IMR-90 (cell line): ENCODE results near the gene XIST. TPM values are rescaled to one million over a fixed set of nuclear protein-coding genes. Genes with fewer than 3 reads are reported as not detected.

ENCODE experiments used
- ATAC-seq: fragments of 200-7000 bp; cut with Tn5 transposase; 2 replicates; pipeline ENCODE4 v1.9.1; 2020; ENCODE audit warnings: low read depth, mild to moderate bottlenecking, moderate library complexity
- BruUV-seq: library from RNA; stranded (reverse); fragments of 400-500 nt; replicated peaks from 2 replicates; lab custom pipeline; 2021; lab: Mats Ljungman, UMichigan
- CTCF ChIA-PET: fragments of 300-600 bp; formaldehyde crosslinking; extraction: SDS; loops from one replicate; lab custom pipeline; 2021; ENCODE audit warnings: antibody characterized with exemption; lab: Yijun Ruan, JAX
- POLR2A ChIA-PET: fragments of 300-600 bp; sonication (Branson Sonifier 250); formaldehyde crosslinking; loops from one replicate; lab custom pipeline; 2022; ENCODE audit warnings: antibody characterized with exemption; ENCODE audit not compliant: unreplicated experiment; lab: Charles Lee
- DNase-seq: peaks from one replicate; pipeline ENCODE4 v3.0.0; 2013
- H2AFZ ChIP-seq: replicated peaks from 2 replicates; pipeline ENCODE3; 2013; ENCODE audit warnings: low read length, mild to moderate bottlenecking; ENCODE audit not compliant: poor library complexity
- H2AK5ac ChIP-seq: 2 replicates; pipeline ENCODE4 v1.6.1; 2013; ENCODE audit warnings: low read depth, low read length, inconsistent platforms
- H2AK9ac ChIP-seq: replicated peaks from 2 replicates; pipeline ENCODE3; 2013; ENCODE audit warnings: mild to moderate bottlenecking, low read depth, low read length, moderate library complexity; ENCODE audit not compliant: poor library complexity
- H2BK120ac ChIP-seq: 2 replicates; pipeline ENCODE4 v1.6.1; 2013; ENCODE audit warnings: low read depth, low read length, inconsistent platforms
- H2BK15ac ChIP-seq: 3 replicates; pipeline ENCODE4 v1.6.1; 2013; ENCODE audit warnings: low read depth, low read length, inconsistent platforms
- H2BK20ac ChIP-seq: 2 replicates; pipeline ENCODE4 v1.6.1; 2013; ENCODE audit warnings: low read depth, mild to moderate bottlenecking, inconsistent platforms, low read length, moderate library complexity
- H2BK5ac ChIP-seq: 2 replicates; pipeline ENCODE4 v1.6.1; 2013; ENCODE audit warnings: mild to moderate bottlenecking, low read depth, low read length, inconsistent platforms; ENCODE audit not compliant: poor library complexity, severe bottlenecking
- H3K14ac ChIP-seq: replicated peaks from 2 replicates; pipeline ENCODE4 v1.6.1; 2013; ENCODE audit warnings: low read depth, low read length, inconsistent platforms
- H3K18ac ChIP-seq: 2 replicates; pipeline ENCODE4 v1.6.1; 2013; ENCODE audit warnings: low read depth, low read length, control low read depth
- H3K23ac ChIP-seq: 2 replicates; pipeline ENCODE4 v1.6.1; 2013; ENCODE audit warnings: low read depth, low read length, inconsistent platforms
- H3K27ac ChIP-seq: 2 replicates; pipeline ENCODE4 v1.5.1; 2013; ENCODE audit warnings: mild to moderate bottlenecking, control low read depth, low read length; ENCODE audit not compliant: insufficient read depth
- H3K27me3 ChIP-seq: 2 replicates; pipeline ENCODE4 v1.6.1; 2013; ENCODE audit warnings: low read length; ENCODE audit not compliant: control insufficient read depth, insufficient read depth
- H3K36me3 ChIP-seq: 2 replicates; pipeline ENCODE4 v1.6.1; 2013; ENCODE audit warnings: low read length, mixed read lengths; ENCODE audit not compliant: control insufficient read depth, insufficient read depth
- H3K4ac ChIP-seq: 2 replicates; pipeline ENCODE4 v1.6.1; 2013; ENCODE audit warnings: low read depth, low read length, inconsistent platforms
- H3K4me1 ChIP-seq: 2 replicates; pipeline ENCODE4 v1.6.1; 2013; ENCODE audit warnings: low read length, mixed read lengths; ENCODE audit not compliant: control insufficient read depth, insufficient read depth
- H3K4me2 ChIP-seq: 2 replicates; pipeline ENCODE4 v1.6.1; 2013; ENCODE audit warnings: low read depth, mild to moderate bottlenecking, control low read depth, low read length, moderate library complexity
- H3K4me3 ChIP-seq: 2 replicates; pipeline ENCODE4 v1.5.1; 2013; ENCODE audit warnings: low read depth, mild to moderate bottlenecking, control low read depth, low read length, moderate library complexity; ENCODE audit not compliant: insufficient read depth
- H3K56ac ChIP-seq: 2 replicates; pipeline ENCODE4 v1.6.1; 2013; ENCODE audit warnings: low read length, inconsistent platforms; ENCODE audit not compliant: insufficient read depth; ENCODE audit errors: extremely low read depth
- H3K79me1 ChIP-seq, 2 experiments: 2 replicates each; pipeline ENCODE4 v1.6.1; 2013; ENCODE audit warnings: low read length in 2 of 2, inconsistent platforms in 1 of 2, low read depth in 1 of 2
- H3K9ac ChIP-seq: 2 replicates; pipeline ENCODE4 v1.6.1; 2013; ENCODE audit warnings: low read depth, low read length, control low read depth
- H3K9me1 ChIP-seq: 2 replicates; pipeline ENCODE4 v1.6.1; 2013; ENCODE audit warnings: low read length, inconsistent platforms; ENCODE audit not compliant: insufficient read depth
- H3K9me3 ChIP-seq: 2 replicates; pipeline ENCODE4 v1.6.1; 2013; ENCODE audit warnings: low read length; ENCODE audit not compliant: control insufficient read depth, insufficient read depth
- H4K20me1 ChIP-seq: 2 replicates; pipeline ENCODE4 v1.6.1; 2013; ENCODE audit warnings: low read length, inconsistent platforms; ENCODE audit not compliant: insufficient read depth
- H4K5ac ChIP-seq: 2 replicates; pipeline ENCODE4 v1.6.1; 2013; ENCODE audit warnings: mild to moderate bottlenecking, low read depth, low read length, control low read depth
- H4K8ac ChIP-seq, 2 experiments: 2 replicates each; pipeline ENCODE4 v1.6.1; 2013; ENCODE audit warnings: low read depth in 2 of 2, low read length in 2 of 2, control low read depth in 1 of 2, inconsistent platforms in 1 of 2
- H4K91ac ChIP-seq: 2 replicates; pipeline ENCODE4 v1.6.1; 2013; ENCODE audit warnings: low read depth, low read length, inconsistent platforms; ENCODE audit not compliant: insufficient read depth
- ELK1 ChIP-seq: fragments of 150-350 bp; IDR thresholded peaks from 2 replicates; pipeline ENCODE4 v1.6.1; 2016; ENCODE audit warnings: low read depth, mild to moderate bottlenecking, low read length, moderate library complexity, borderline replicate concordance
- MAZ ChIP-seq: IDR thresholded peaks from 2 replicates; pipeline ENCODE4 v1.6.1; 2012; ENCODE audit warnings: low read depth, mild to moderate bottlenecking, low read length, improper control_type of control experiment, moderate library complexity, borderline replicate concordance
- WGBS, 2 experiments: methylation state at CpG; one replicate each; pipeline versions ENCODE4 v1.1.5 to v1.1.7; 2013; ENCODE audit warnings: missing lambda C conversion rate in 2 of 2; ENCODE audit not compliant: insufficient read length in 1 of 2; ENCODE audit errors: extremely low coverage in 2 of 2; 5-methylcytosine and 5-hydroxymethylcytosine counted together
- dilution Hi-C: fragments of 300-500 bp; cut with HindIII; formaldehyde crosslinking; loops from one replicate; pipeline ENCODE4 v1.14.3; 2018; ENCODE audit warnings: low sequenced_read_pairs; ENCODE audit not compliant: unreplicated experiment
- in situ Hi-C: fragments of 300-500 bp; cut with MboI; formaldehyde crosslinking; loops from 3 replicates; pipeline ENCODE4 v1.14.3; 2019; ENCODE audit warnings: low sequenced_read_pairs, inconsistent platforms, mixed read lengths
- intact Hi-C: fragments of 100-400 bp; cut with micrococcal nuclease; formaldehyde crosslinking; loops from 2 replicates; pipeline ENCODE4 v1.10.0; 2022
- polyA plus RNA-seq, 3 experiments: library from polyadenylated mRNA; depleted of rRNA; stranded (reverse); fragments of >200 nt; gene quantifications; 2 replicates each; pipeline ENCODE4 v1.2.3, GENCODE V29; 2012; ENCODE audit warnings: low replicate concordance in 1 of 3
- total RNA-seq: library from RNA; depleted of rRNA; stranded (reverse); fragments of >200 nt; gene quantifications from 2 replicates; pipeline ENCODE4 v1.2.3, GENCODE V29; 2012

Gene XIST
- total and polyA plus RNA-seq, 2 of the 4 experiments (the other 2 are of a cell fraction), result 48.9 to 159 TPM

- Histone ChIP-seq H3K4me3 (no peak overlapping the region), H3K9me1 (no peaks in the 10 kb centered on the region), H3K9ac (no peak overlapping the region), H3K4me1 (no peaks in the 10 kb centered on the region), H2BK20ac (no peak overlapping the region), H3K14ac (no peak overlapping the region), H2BK15ac (no peak overlapping the region), H3K56ac (no peak overlapping the region), H2AK5ac (no peak overlapping the region), H2BK5ac (no peak overlapping the region), H3K4ac (no peak overlapping the region), H4K91ac (no peak overlapping the region), H3K79me1 (no peaks in the 10 kb centered on the region), H3K9me3 (no peaks in the 10 kb centered on the region), H3K36me3 (no peaks in the 10 kb centered on the region), H4K5ac (no peak overlapping the region), H3K18ac (no peak overlapping the region), H4K20me1 (no peaks in the 10 kb centered on the region), H2BK120ac (no peak overlapping the region), H3K27me3 (peaks cover 3% of the 10 kb centered on the region), H3K23ac (no peak overlapping the region), H2AFZ (no peak overlapping the region), H2AK9ac (no peak overlapping the region), H3K4me2 (no peak overlapping the region), H3K27ac (no peak overlapping the region), H4K8ac (no peak overlapping the region)
- ATAC-seq (no peak), DNase-seq (no peak)
- intact Hi-C loops, result no loop called here
- ChIA-PET POLR2A (no interaction called here), CTCF (no interaction called here)
- dilution Hi-C loops, result no loop called here
- no TSS peak for BruUV-seq
- WGBS, 2 experiments, result 40% methylated on average over 1 of the region's 1 CpG; no CpG with 5 or more reads in 1 of the 2 experiments
- TF ChIP-seq ELK1, result no peak
- TF ChIP-seq MAZ, result no peak
- in situ Hi-C loops, result no loop called here
Measured at GRCh38 chrX:73868916-73869315, 16.4 kb upstream of the XIST start.
